Caco-2 (cell line): ENCODE results near the gene FLT1. TPM values are rescaled to one million over a fixed set of nuclear protein-coding genes. Genes with fewer than 3 reads are reported as not detected.

Experiments
- BruUV-seq: library from RNA; stranded (reverse); fragments of 400-500 nt; replicated peaks from 2 replicates; lab custom pipeline; 2021; lab: Mats Ljungman, UMichigan
- CTCF ChIA-PET: fragments of 300-600 bp; sonication (Branson Sonifier 250); formaldehyde crosslinking; loops from one replicate; lab custom pipeline; 2022; ENCODE audit warnings: antibody characterized with exemption; lab: Charles Lee
- POLR2A ChIA-PET: fragments of 300-600 bp; sonication (Branson Sonifier 250); formaldehyde crosslinking; loops from one replicate; lab custom pipeline; 2022; ENCODE audit warnings: antibody characterized with exemption; lab: Charles Lee
- DNase-seq, 2 experiments: peaks; one replicate each; pipeline versions ENCODE4 v3.0.0 to v3.0.0-alpha.2; 2020 to 2022
- H3K27me3 ChIP-seq: replicated peaks from 2 replicates; pipeline ENCODE4 v1.6.0; 2011; ENCODE audit warnings: low read length; ENCODE audit not compliant: control insufficient read depth, insufficient read depth
- H3K36me3 ChIP-seq: 2 replicates; pipeline ENCODE4 v1.5.1; 2011; ENCODE audit warnings: low read length; ENCODE audit not compliant: control insufficient read depth, insufficient read depth
- H3K4me1 ChIP-seq: fragments of 250-450 bp; sonication (Bioruptor Pico); 2 replicates; pipeline ENCODE4 v1.5.1; 2020; ENCODE audit warnings: mild to moderate bottlenecking
- H3K4me3 ChIP-seq: 2 replicates; pipeline ENCODE4 v1.5.1; 2011; ENCODE audit warnings: low read depth, mild to moderate bottlenecking, control low read depth, low read length
- H3K9me3 ChIP-seq: fragments of 250-450 bp; sonication (Bioruptor Pico); 2 replicates; pipeline ENCODE4 v1.5.1; 2020; ENCODE audit warnings: mild to moderate bottlenecking, moderate library complexity
- H3K27ac Mint-ChIP-seq: one replicate; pipeline ENCODE4 v1.8.0; 2022; ENCODE audit warnings: mixed read lengths; ENCODE audit not compliant: unreplicated experiment
- H3K27me3 Mint-ChIP-seq: one replicate; pipeline ENCODE4 v1.8.0; 2022; ENCODE audit warnings: mixed read lengths; ENCODE audit not compliant: insufficient read depth, unreplicated experiment
- H3K36me3 Mint-ChIP-seq: one replicate; pipeline ENCODE4 v1.8.0; 2022; ENCODE audit warnings: mild to moderate bottlenecking, mixed read lengths; ENCODE audit not compliant: insufficient read depth, unreplicated experiment
- H3K4me1 Mint-ChIP-seq: one replicate; pipeline ENCODE4 v1.8.0; 2022; ENCODE audit warnings: low read depth, mixed read lengths; ENCODE audit not compliant: unreplicated experiment
- H3K4me3 Mint-ChIP-seq: one replicate; pipeline ENCODE4 v1.8.0; 2022; ENCODE audit warnings: mild to moderate bottlenecking, moderate library complexity, mixed read lengths; ENCODE audit not compliant: unreplicated experiment
- H3K9me3 Mint-ChIP-seq: one replicate; pipeline ENCODE4 v1.8.0; 2022; ENCODE audit warnings: mixed read lengths; ENCODE audit not compliant: unreplicated experiment
- CTCF ChIP-seq, 2 experiments: fragments of 200-600 bp in 1 of 2; IDR thresholded peaks; 1 replicate in 1 of 2; 2 replicates in 1 of 2; pipeline versions ENCODE4 v1.5.1 to v1.8.0; 2011 to 2022; ENCODE audit warnings: antibody characterized with exemption in 1 of 2, control low read depth in 1 of 2, inconsistent platforms in 1 of 2, low read depth in 1 of 2, low read length in 1 of 2, mild to moderate bottlenecking in 1 of 2, moderate library complexity in 1 of 2; ENCODE audit not compliant: insufficient read depth in 1 of 2, severe bottlenecking in 1 of 2, unreplicated experiment in 1 of 2
- intact Hi-C: fragments of 100-400 bp; cut with micrococcal nuclease; formaldehyde crosslinking; loops from one replicate; pipeline ENCODE4 v1.10.0; 2022; ENCODE audit not compliant: unreplicated experiment
- total RNA-seq: library from RNA; stranded (reverse); gene quantifications from 2 replicates; pipeline ENCODE4 v1.2.3, GENCODE V29; 2022

FLT1 gene
- total RNA-seq, 1 experiment from 2014 or later: 0.66 TPM

- BruUV-seq: no TSS peak
Observed at GRCh38 chr13:28342251-28342650, 152.7 kb downstream of the FLT1 start.

GRCh38 chr13:28340272-28340793 is 154.6 kb downstream of the FLT1 start:
- Mint-ChIP-seq H3K36me3 (no peaks in the 10 kb centered on the region), H3K4me1 (peaks cover 52% of the 10 kb centered on the region), H3K27me3 (no peaks in the 10 kb centered on the region), H3K27ac (no peak overlapping the region), H3K4me3 (no peak overlapping the region), H3K9me3 (no peaks in the 10 kb centered on the region)
- Histone ChIP-seq H3K4me1 (peaks cover 43% of the 10 kb centered on the region), H3K4me3 (no peak overlapping the region), H3K27me3 (no peaks in the 10 kb centered on the region), H3K9me3 (no peaks in the 10 kb centered on the region), H3K36me3 (no peaks in the 10 kb centered on the region)
- no peak for DNase-seq
- TF ChIP-seq CTCF (IDR thresholded peaks at IDR 0.05; ENCODE audit: insufficient read depth in 1 of 2, low read depth in 1 of 2, low read length in 1 of 2, severe bottlenecking in 1 of 2, unreplicated experiment in 1 of 2): no peak
- intact Hi-C loops: no loop called here
- no TSS peak for BruUV-seq
- POLR2A ChIA-PET: no interaction called here
- CTCF ChIA-PET: interaction anchor here (1.3 kb wide), 1 partner anchor 291 kb away, joined by 3 read pairs; no protein-coding TSS in a partner anchor

More at GRCh38 chr13:28342251-28342650, 152.7 kb downstream of the FLT1 start:
- intact Hi-C loops: no loop called here
- no peaks in the 10 kb centered on the region for H3K9me3 Mint-ChIP-seq
- no peak for TF ChIP-seq CTCF (IDR thresholded peaks at IDR 0.05; ENCODE audit: insufficient read depth in 1 of 2, low read depth in 1 of 2, low read length in 1 of 2, severe bottlenecking in 1 of 2, unreplicated experiment in 1 of 2)
- no peak overlapping the region for H3K4me3 ChIP-seq
- DNase-seq: no peak
- H3K9me3 ChIP-seq: no peaks in the 10 kb centered on the region
- H3K27me3 ChIP-seq: no peaks in the 10 kb centered on the region
- peaks cover 36% of the 10 kb centered on the region for H3K4me1 ChIP-seq
- H3K36me3 Mint-ChIP-seq: no peaks in the 10 kb centered on the region
- ChIA-PET CTCF (no interaction called here), POLR2A (no interaction called here)
- H3K36me3 ChIP-seq: no peaks in the 10 kb centered on the region
- H3K4me1 Mint-ChIP-seq: peaks cover 48% of the 10 kb centered on the region
- H3K27ac Mint-ChIP-seq: peak overlapping the region; percentile 50
- no peak overlapping the region for H3K4me3 Mint-ChIP-seq
- H3K27me3 Mint-ChIP-seq: no peaks in the 10 kb centered on the region

- H3K4me1 Mint-ChIP-seq: peaks cover 55% of the 10 kb centered on the region
- Histone ChIP-seq H3K27me3 (no peaks in the 10 kb centered on the region), H3K36me3 (no peaks in the 10 kb centered on the region), H3K4me1 (peaks cover 43% of the 10 kb centered on the region), H3K4me3 (no peak overlapping the region), H3K9me3 (no peaks in the 10 kb centered on the region)
- no peak for TF ChIP-seq CTCF (IDR thresholded peaks at IDR 0.05; ENCODE audit: insufficient read depth in 1 of 2, low read depth in 1 of 2, low read length in 1 of 2, severe bottlenecking in 1 of 2, unreplicated experiment in 1 of 2)
- ChIA-PET CTCF (no interaction called here), POLR2A (no interaction called here)
- no peak for DNase-seq
- intact Hi-C loops: no loop called here
- no peak overlapping the region for H3K4me3 Mint-ChIP-seq
- no peaks in the 10 kb centered on the region for H3K9me3 Mint-ChIP-seq
- H3K27me3 Mint-ChIP-seq: no peaks in the 10 kb centered on the region
- H3K27ac Mint-ChIP-seq: no peak overlapping the region
- no TSS peak for BruUV-seq
- H3K36me3 Mint-ChIP-seq: no peaks in the 10 kb centered on the region
Observed at GRCh38 chr13:28339419-28339818, 155.5 kb downstream of the FLT1 start.
